ENCODE measurements around the gene IRF2BP2. TPM values are rescaled to one million over a fixed set of nuclear protein-coding genes. Genes with fewer than 3 reads are reported as not detected.

The IRF2BP2 gene
- total RNA-seq = 93.4 and 117 TPM in 2 replicates

DNA sequence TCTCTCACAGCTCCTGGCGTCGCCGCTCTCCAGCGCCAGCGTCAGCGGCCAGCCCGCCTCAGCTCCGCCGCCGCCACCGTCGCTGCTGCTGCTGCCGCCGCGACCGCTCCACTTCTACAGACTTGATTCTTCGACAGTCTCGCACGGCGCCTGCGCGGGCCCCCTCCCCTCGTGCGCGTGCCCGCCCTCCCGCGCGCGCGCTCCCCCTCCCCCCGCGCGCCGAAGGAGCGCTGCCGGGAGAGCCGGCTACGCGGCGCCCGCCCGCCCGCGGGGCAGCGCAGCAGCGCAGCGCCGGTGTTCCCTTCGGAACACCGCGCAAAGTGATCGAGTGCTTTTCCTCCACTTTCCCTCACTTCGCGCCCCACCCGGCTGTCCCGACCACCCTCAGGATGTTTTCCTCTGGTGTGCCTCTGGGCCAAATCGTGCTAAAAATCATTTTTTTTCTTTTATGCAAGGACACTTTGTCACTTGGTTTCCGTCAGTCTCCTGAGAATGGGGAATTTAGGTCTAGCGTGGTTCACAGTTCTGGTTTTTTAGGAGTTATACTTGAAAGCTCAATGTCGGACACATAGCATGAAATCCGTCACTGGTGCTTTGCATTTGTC, at the start of gene IRF2BP2:
Gene IRF2BP2, minus strand, starts transcription at position 118 of the 605 bp plus-strand sequence. CDS start 684 bp downstream, outside the sequence.

Small RNAs within 50 kb of the gene (small RNA-seq; reads per million reads assigned to genes)
- not detected for gene RF00096

Other genes starting within 250 kb of the IRF2BP2 start
- 11.2 and 13.5 TPM in 2 replicates for gene COA6, start 236.7 kb downstream of the IRF2BP2 start, total RNA-seq
- gene TARBP1, start 131.0 kb downstream of the IRF2BP2 start, total RNA-seq = 13.2 and 17.7 TPM in 2 replicates